K562 treated with DMSO at 1 percent for 48 hours (cell line): Measurements from ENCODE around the gene EIF3C. TPM values are rescaled to one million over a fixed set of nuclear protein-coding genes. Genes with fewer than 3 reads are reported as not detected.

ENCODE experiments used
- total RNA-seq: library from RNA; unstranded; fragments of 300-600 nt; gene quantifications from 2 replicates; pipeline ENCODE4 v1.2.3, GENCODE V29; 2022; ENCODE audit warnings: low replicate concordance; ENCODE audit errors: extremely low read depth

EIF3C gene, protein sequence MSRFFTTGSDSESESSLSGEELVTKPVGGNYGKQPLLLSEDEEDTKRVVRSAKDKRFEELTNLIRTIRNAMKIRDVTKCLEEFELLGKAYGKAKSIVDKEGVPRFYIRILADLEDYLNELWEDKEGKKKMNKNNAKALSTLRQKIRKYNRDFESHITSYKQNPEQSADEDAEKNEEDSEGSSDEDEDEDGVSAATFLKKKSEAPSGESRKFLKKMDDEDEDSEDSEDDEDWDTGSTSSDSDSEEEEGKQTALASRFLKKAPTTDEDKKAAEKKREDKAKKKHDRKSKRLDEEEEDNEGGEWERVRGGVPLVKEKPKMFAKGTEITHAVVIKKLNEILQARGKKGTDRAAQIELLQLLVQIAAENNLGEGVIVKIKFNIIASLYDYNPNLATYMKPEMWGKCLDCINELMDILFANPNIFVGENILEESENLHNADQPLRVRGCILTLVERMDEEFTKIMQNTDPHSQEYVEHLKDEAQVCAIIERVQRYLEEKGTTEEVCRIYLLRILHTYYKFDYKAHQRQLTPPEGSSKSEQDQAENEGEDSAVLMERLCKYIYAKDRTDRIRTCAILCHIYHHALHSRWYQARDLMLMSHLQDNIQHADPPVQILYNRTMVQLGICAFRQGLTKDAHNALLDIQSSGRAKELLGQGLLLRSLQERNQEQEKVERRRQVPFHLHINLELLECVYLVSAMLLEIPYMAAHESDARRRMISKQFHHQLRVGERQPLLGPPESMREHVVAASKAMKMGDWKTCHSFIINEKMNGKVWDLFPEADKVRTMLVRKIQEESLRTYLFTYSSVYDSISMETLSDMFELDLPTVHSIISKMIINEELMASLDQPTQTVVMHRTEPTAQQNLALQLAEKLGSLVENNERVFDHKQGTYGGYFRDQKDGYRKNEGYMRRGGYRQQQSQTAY
- not detected in 2 replicates for total RNA-seq

DNA sequence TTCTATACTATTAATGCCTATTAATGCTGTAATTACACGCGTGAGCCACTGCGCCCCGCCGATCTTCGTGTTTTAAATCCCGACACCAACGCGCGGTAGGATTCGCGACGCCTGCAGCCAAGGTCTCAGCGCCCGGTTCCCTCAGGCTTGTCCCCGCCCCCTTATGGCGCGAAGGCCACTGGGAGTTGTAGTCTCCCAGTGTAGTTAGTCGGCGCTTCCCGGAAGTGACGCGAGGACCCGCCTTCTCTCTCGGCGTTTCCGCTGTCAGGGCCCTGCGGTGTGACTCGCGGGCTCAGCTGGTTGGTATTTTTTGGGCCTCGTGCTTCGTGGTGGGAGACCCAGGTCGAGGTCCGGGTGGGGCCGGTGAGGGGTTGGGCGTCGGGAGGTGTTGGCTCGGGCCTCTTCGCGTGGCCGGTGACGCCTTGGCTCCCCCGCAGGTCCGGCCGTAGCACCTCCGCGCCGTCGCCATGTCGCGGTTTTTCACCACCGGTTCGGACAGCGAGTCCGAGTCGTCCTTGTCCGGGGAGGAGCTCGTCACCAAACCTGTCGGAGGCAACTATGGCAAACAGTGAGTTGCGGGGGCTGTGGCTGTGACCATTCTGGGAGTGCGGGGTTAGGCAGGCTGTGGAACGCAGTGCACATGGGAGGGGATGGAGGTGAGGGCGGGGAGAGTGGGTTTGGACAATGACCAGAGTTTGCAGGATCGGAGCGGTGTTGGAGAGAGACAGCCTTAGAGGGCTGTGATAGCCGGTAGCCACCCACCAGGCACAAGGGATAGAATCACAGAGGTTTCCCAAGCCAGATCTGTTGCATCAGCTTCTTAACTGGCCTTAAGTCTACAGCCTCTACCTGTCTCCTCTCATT, at the start of gene EIF3C:
Gene EIF3C, plus strand, starts transcription at position 245 of the 864 bp plus-strand sequence. Its CDS starts 223 bp downstream, at position 468.

GRCh38 chr16:28751487-28751886, 40.2 kb downstream of the EIF3C start, which contains the start of gene NPIPB9:
Gene NPIPB9 (plus strand): TSS chr16:28751787.

Other genes starting within 250 kb of the EIF3C start
- not detected in 2 replicates for gene NPIPB7, start 239.1 kb upstream of the EIF3C start, total RNA-seq
- not detected in 2 replicates for gene CLN3, start 219.4 kb upstream of the EIF3C start, total RNA-seq
- not detected in 2 replicates for gene APOBR, start 216.8 kb upstream of the EIF3C start, total RNA-seq
- not detected in 2 replicates for gene IL27, start 204.6 kb upstream of the EIF3C start, total RNA-seq
- not detected in 2 replicates for gene NUPR1, start 172.5 kb upstream of the EIF3C start, total RNA-seq
- not detected in 2 replicates for gene SGF29, start 157.5 kb upstream of the EIF3C start, total RNA-seq
- gene SULT1A2, start 114.4 kb upstream of the EIF3C start, total RNA-seq, result not detected in 2 replicates
- not detected in 2 replicates for gene SULT1A1, start 101.4 kb upstream of the EIF3C start, total RNA-seq
- gene NPIPB8, start 73.4 kb upstream of the EIF3C start, total RNA-seq, result not detected in 2 replicates
- gene NPIPB9, start 40.3 kb downstream of the EIF3C start, total RNA-seq, result not detected in 2 replicates
- 201 TPM in 1 of 2 replicates, not detected in the other for gene ATXN2L, start 111.5 kb downstream of the EIF3C start, total RNA-seq
- gene TUFM, start 134.9 kb downstream of the EIF3C start, total RNA-seq, result not detected in 2 replicates
- not detected in 2 replicates for gene SH2B1, start 152.4 kb downstream of the EIF3C start, total RNA-seq
- not detected in 2 replicates for gene ATP2A1, start 167.0 kb downstream of the EIF3C start, total RNA-seq
- gene RABEP2, start 213.8 kb downstream of the EIF3C start, total RNA-seq, result not detected in 2 replicates
- gene CD19, start 220.5 kb downstream of the EIF3C start, total RNA-seq, result not detected in 2 replicates
- gene NFATC2IP, start 239.5 kb downstream of the EIF3C start, total RNA-seq, result not detected in 2 replicates